GM19240 (cell line): ENCODE measurements around the gene GPR150.

Source experiments
- DNase-seq: peaks from one replicate; pipeline ENCODE4 v3.0.0; 2011; ENCODE audit warnings: low spot score; ENCODE audit not compliant: insufficient read length

GPR150 gene

GRCh38 chr5:95620030-95620869 lies at the start of gene GPR150:
Gene GPR150, plus strand, starts transcription at chr5:95620087. Its CDS starts 189 bp downstream, at chr5:95620276.
- no peak for DNase-seq

- no peak for DNase-seq
Measured at GRCh38 chr5:95572016-95572415, 47.9 kb upstream of the GPR150 start.

GRCh38 chr5:95581576-95581975 lies 38.3 kb upstream of the GPR150 start:
- no peak for DNase-seq

GRCh38 chr5:95583992-95584391 lies 35.9 kb upstream of the GPR150 start:
- no peak for DNase-seq

- DNase-seq = no peak
Measured at GRCh38 chr5:95590880-95591279, 29.0 kb upstream of the GPR150 start.

GRCh38 chr5:95591490-95591901 lies 28.4 kb upstream of the GPR150 start:
- DNase-seq = no peak

GRCh38 chr5:95595289-95595931 lies 24.5 kb upstream of the GPR150 start:
- DNase-seq = no peak

- DNase-seq = no peak
Measured at GRCh38 chr5:95599252-95599651, 20.6 kb upstream of the GPR150 start.

GRCh38 chr5:95600557-95600956 lies 19.3 kb upstream of the GPR150 start:
- DNase-seq = no peak

GRCh38 chr5:95605786-95606185 lies 14.1 kb upstream of the GPR150 start:
- no peak for DNase-seq

GRCh38 chr5:95606419-95606818 lies 13.5 kb upstream of the GPR150 start:
- no peak for DNase-seq

GRCh38 chr5:95609711-95610110 lies 10.2 kb upstream of the GPR150 start:
- no peak for DNase-seq

GRCh38 chr5:95610546-95610945 lies 9.3 kb upstream of the GPR150 start:
- no peak for DNase-seq

GRCh38 chr5:95611396-95611795 lies 8.5 kb upstream of the GPR150 start:
- DNase-seq = no peak

- DNase-seq = no peak
Measured at GRCh38 chr5:95613514-95613913, 6.4 kb upstream of the GPR150 start.

- no peak for DNase-seq
Measured at GRCh38 chr5:95615164-95615467, 4.8 kb upstream of the GPR150 start.

- no peak for DNase-seq
Measured at GRCh38 chr5:95617057-95617456, 2.8 kb upstream of the GPR150 start.

- no peak for DNase-seq
Measured at GRCh38 chr5:95619096-95619495, 791 bp upstream of the GPR150 start.

- DNase-seq = no peak
Measured at GRCh38 chr5:95619514-95620029, 315 bp upstream of the GPR150 start.

GRCh38 chr5:95620870-95621838 lies 1.3 kb downstream of the GPR150 start:
- DNase-seq = no peak

GRCh38 chr5:95621839-95622629 lies 2.1 kb downstream of the GPR150 start:
- no peak for DNase-seq
